HEK293 (cell line): ENCODE data around the gene CSF1.

Experiments
- GLIS1 ChIP-seq: fragments of 450-650 bp; formaldehyde crosslinking; IDR thresholded peaks from 2 replicates; pipeline ENCODE4 v1.5.1; 2016; ENCODE audit warnings: missing biosample characterization, missing genetic modification characterization
- ZBTB10 ChIP-seq: fragments of 450-650 bp; formaldehyde crosslinking; IDR thresholded peaks from 2 replicates; pipeline ENCODE4 v1.5.1; 2016; ENCODE audit warnings: missing biosample characterization, missing genetic modification characterization
- ZBTB11 ChIP-seq: fragments of 450-650 bp; formaldehyde crosslinking; conservative IDR thresholded peaks from 2 replicates; pipeline ENCODE4 v1.5.1; 2016; ENCODE audit warnings: low read depth, missing biosample characterization, missing genetic modification characterization
- ZFHX2 ChIP-seq: fragments of 450-650 bp; formaldehyde crosslinking; conservative IDR thresholded peaks from 2 replicates; pipeline ENCODE4 v1.5.1; 2016; ENCODE audit warnings: missing biosample characterization, missing genetic modification characterization
- ZIC2 ChIP-seq: fragments of 450-650 bp; formaldehyde crosslinking; IDR thresholded peaks from 2 replicates; pipeline ENCODE4 v1.5.1; 2016; ENCODE audit warnings: missing biosample characterization, missing genetic modification characterization
- ZNF223 ChIP-seq: fragments of 450-650 bp; formaldehyde crosslinking; IDR thresholded peaks from 2 replicates; pipeline ENCODE4 v1.5.1; 2016; ENCODE audit warnings: missing biosample characterization, missing genetic modification characterization
- ZNF324 ChIP-seq: fragments of 450-650 bp; formaldehyde crosslinking; IDR thresholded peaks from 2 replicates; pipeline ENCODE4 v1.5.1; 2016; ENCODE audit warnings: missing biosample characterization, missing genetic modification characterization
- ZNF518A ChIP-seq: fragments of 450-650 bp; formaldehyde crosslinking; conservative IDR thresholded peaks from 2 replicates; pipeline ENCODE4 v1.5.1; 2016; ENCODE audit warnings: low read depth, missing biosample characterization, missing genetic modification characterization
- ZNF596 ChIP-seq: fragments of 450-650 bp; IDR thresholded peaks from 2 replicates; pipeline ENCODE4 v1.5.0; 2018; ENCODE audit warnings: missing biosample characterization, mild to moderate bottlenecking, missing genetic modification characterization, moderate library complexity
- ZNF660 ChIP-seq: fragments of 450-650 bp; IDR thresholded peaks from 2 replicates; pipeline ENCODE4 v1.5.1; 2018; ENCODE audit warnings: missing biosample characterization, mild to moderate bottlenecking, missing genetic modification characterization
- TF ChIP-seq, protein P1 (sequence below): fragments of 450-650 bp; formaldehyde crosslinking; IDR thresholded peaks from 2 replicates; pipeline ENCODE4 v1.5.1; 2016; ENCODE audit warnings: missing biosample characterization, missing genetic modification characterization, borderline replicate concordance
- TF ChIP-seq, protein P2 (sequence below): fragments of 450-650 bp; formaldehyde crosslinking; IDR thresholded peaks from 2 replicates; pipeline ENCODE4 v1.5.1; 2016; ENCODE audit warnings: missing biosample characterization, missing genetic modification characterization, low read depth
- TF ChIP-seq, protein P3 (sequence below): fragments of 450-650 bp; formaldehyde crosslinking; IDR thresholded peaks from 2 replicates; pipeline ENCODE4 v1.5.1; 2016; ENCODE audit warnings: missing biosample characterization, missing genetic modification characterization
- TF ChIP-seq, protein P4 (sequence below): fragments of 450-650 bp; formaldehyde crosslinking; optimal IDR thresholded peaks from 2 replicates; pipeline ENCODE3; 2016; ENCODE audit warnings: missing biosample characterization, mild to moderate bottlenecking, missing genetic modification characterization
- TF ChIP-seq, protein P5 (sequence below): fragments of 450-650 bp; formaldehyde crosslinking; IDR thresholded peaks from 2 replicates; pipeline ENCODE4 v1.5.1; 2016; ENCODE audit warnings: missing biosample characterization, missing genetic modification characterization

Gene CSF1

GRCh38 chr1:109901524-109902145, 9.0 kb upstream of the CSF1 start (continued):
- TF ChIP-seq, protein P1, sequence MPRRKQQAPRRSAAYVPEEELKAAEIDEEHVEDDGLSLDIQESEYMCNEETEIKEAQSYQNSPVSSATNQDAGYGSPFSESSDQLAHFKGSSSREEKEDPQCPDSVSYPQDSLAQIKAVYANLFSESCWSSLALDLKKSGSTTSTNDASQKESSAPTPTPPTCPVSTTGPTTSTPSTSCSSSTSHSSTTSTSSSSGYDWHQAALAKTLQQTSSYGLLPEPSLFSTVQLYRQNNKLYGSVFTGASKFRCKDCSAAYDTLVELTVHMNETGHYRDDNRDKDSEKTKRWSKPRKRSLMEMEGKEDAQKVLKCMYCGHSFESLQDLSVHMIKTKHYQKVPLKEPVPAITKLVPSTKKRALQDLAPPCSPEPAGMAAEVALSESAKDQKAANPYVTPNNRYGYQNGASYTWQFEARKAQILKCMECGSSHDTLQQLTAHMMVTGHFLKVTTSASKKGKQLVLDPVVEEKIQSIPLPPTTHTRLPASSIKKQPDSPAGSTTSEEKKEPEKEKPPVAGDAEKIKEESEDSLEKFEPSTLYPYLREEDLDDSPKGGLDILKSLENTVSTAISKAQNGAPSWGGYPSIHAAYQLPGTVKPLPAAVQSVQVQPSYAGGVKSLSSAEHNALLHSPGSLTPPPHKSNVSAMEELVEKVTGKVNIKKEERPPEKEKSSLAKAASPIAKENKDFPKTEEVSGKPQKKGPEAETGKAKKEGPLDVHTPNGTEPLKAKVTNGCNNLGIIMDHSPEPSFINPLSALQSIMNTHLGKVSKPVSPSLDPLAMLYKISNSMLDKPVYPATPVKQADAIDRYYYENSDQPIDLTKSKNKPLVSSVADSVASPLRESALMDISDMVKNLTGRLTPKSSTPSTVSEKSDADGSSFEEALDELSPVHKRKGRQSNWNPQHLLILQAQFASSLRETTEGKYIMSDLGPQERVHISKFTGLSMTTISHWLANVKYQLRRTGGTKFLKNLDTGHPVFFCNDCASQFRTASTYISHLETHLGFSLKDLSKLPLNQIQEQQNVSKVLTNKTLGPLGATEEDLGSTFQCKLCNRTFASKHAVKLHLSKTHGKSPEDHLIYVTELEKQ (tag by site-specific recombination), result no peak
- no peak for TF ChIP-seq ZBTB10 (tag by site-specific recombination)
- no peak for TF ChIP-seq ZNF223 (tag by site-specific recombination)
- 0 out of 2 replicates have a peak, but pooled peaks have one; percentile 15 for TF ChIP-seq ZNF518A (tag by site-specific recombination)
- 0 out of 2 replicates have a peak, but pooled peaks have one; percentile 5 for TF ChIP-seq GLIS1 (tag by site-specific recombination)
- peak; percentile 70 for TF ChIP-seq ZIC2 (tag by site-specific recombination)
- peak; percentile 17; the same call in 1 of the 2 replicates for TF ChIP-seq ZFHX2 (tag by site-specific recombination)
- peak; percentile 84 for TF ChIP-seq ZNF660 (tag by site-specific recombination)
- TF ChIP-seq ZNF324 (tag by site-specific recombination), result 0 out of 2 replicates have a peak, but pooled peaks have one; percentile 20
- TF ChIP-seq, protein P2, sequence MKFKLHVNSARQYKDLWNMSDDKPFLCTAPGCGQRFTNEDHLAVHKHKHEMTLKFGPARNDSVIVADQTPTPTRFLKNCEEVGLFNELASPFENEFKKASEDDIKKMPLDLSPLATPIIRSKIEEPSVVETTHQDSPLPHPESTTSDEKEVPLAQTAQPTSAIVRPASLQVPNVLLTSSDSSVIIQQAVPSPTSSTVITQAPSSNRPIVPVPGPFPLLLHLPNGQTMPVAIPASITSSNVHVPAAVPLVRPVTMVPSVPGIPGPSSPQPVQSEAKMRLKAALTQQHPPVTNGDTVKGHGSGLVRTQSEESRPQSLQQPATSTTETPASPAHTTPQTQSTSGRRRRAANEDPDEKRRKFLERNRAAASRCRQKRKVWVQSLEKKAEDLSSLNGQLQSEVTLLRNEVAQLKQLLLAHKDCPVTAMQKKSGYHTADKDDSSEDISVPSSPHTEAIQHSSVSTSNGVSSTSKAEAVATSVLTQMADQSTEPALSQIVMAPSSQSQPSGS (tag by site-specific recombination), result peak; percentile 62; the same call in 1 of the 2 replicates
- no peak for TF ChIP-seq ZNF596 (tag by site-specific recombination)
- TF ChIP-seq, protein P3, sequence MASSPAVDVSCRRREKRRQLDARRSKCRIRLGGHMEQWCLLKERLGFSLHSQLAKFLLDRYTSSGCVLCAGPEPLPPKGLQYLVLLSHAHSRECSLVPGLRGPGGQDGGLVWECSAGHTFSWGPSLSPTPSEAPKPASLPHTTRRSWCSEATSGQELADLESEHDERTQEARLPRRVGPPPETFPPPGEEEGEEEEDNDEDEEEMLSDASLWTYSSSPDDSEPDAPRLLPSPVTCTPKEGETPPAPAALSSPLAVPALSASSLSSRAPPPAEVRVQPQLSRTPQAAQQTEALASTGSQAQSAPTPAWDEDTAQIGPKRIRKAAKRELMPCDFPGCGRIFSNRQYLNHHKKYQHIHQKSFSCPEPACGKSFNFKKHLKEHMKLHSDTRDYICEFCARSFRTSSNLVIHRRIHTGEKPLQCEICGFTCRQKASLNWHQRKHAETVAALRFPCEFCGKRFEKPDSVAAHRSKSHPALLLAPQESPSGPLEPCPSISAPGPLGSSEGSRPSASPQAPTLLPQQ, result peak; percentile 87
- TF ChIP-seq, protein P4, sequence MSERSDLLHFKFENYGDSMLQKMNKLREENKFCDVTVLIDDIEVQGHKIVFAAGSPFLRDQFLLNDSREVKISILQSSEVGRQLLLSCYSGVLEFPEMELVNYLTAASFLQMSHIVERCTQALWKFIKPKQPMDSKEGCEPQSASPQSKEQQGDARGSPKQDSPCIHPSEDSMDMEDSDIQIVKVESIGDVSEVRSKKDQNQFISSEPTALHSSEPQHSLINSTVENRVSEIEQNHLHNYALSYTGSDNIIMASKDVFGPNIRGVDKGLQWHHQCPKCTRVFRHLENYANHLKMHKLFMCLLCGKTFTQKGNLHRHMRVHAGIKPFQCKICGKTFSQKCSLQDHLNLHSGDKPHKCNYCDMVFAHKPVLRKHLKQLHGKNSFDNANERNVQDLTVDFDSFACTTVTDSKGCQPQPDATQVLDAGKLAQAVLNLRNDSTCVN (tag by site-specific recombination), result no peak
- no peak for TF ChIP-seq ZBTB11 (tag by site-specific recombination)
- TF ChIP-seq, protein P5, sequence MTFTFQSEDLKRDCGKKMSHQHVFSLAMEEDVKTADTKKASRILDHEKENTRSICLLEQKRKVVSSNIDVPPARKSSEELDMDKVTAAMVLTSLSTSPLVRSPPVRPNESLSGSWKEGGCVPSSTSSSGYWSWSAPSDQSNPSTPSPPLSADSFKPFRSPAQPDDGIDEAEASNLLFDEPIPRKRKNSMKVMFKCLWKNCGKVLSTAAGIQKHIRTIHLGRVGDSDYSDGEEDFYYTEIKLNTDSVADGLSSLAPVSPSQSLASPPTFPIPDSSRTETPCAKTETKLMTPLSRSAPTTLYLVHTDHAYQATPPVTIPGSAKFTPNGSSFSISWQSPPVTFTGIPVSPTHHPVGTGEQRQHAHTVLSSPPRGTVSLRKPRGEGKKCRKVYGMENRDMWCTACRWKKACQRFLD (tag by site-specific recombination), result no peak
